Measurements from ENCODE around the gene ASTL.

Gene ASTL

GRCh38 chr2:96124406-96125265 lies 13.7 kb downstream of the ASTL start:
- no peak for DNase-seq

- no peak for DNase-seq
Observed at GRCh38 chr2:96123936-96124335, 14.4 kb downstream of the ASTL start.

- no peak for DNase-seq
Observed at GRCh38 chr2:96123290-96123689, 15.0 kb downstream of the ASTL start.

GRCh38 chr2:96122391-96122790 lies 15.9 kb downstream of the ASTL start:
- DNase-seq = no peak

- no peak for DNase-seq
Observed at GRCh38 chr2:96121414-96121813, 16.9 kb downstream of the ASTL start.

- no peak for DNase-seq
Observed at GRCh38 chr2:96120991-96121390, 17.3 kb downstream of the ASTL start.

GRCh38 chr2:96120091-96120720 lies 18.1 kb downstream of the ASTL start:
- DNase-seq = no peak

- DNase-seq = no peak
Observed at GRCh38 chr2:96119389-96119751, 18.9 kb downstream of the ASTL start.

GRCh38 chr2:96118698-96119388 lies 19.5 kb downstream of the ASTL start:
- no peak for DNase-seq

- no peak for DNase-seq
Observed at GRCh38 chr2:96117701-96118588, 20.4 kb downstream of the ASTL start.

- no peak for DNase-seq
Observed at GRCh38 chr2:96116879-96117533, 21.3 kb downstream of the ASTL start.

- no peak for DNase-seq
Observed at GRCh38 chr2:96116424-96116878, 21.9 kb downstream of the ASTL start, which contains the start of gene ADRA2B. Gene ADRA2B (minus strand): TSS chr2:96116571. CDS start chr2:96116149, 422 bp downstream.

GRCh38 chr2:96115631-96116423 lies 22.5 kb downstream of the ASTL start:
- DNase-seq = no peak

GRCh38 chr2:96114903-96115581 lies 23.3 kb downstream of the ASTL start:
- DNase-seq = no peak

GRCh38 chr2:96114546-96114902 lies 23.8 kb downstream of the ASTL start:
- DNase-seq = no peak

GRCh38 chr2:96113951-96114350 lies 24.4 kb downstream of the ASTL start:
- DNase-seq = no peak

- no peak for DNase-seq
Observed at GRCh38 chr2:96113367-96113677, 25.0 kb downstream of the ASTL start.

GRCh38 chr2:96112501-96113366 lies 25.6 kb downstream of the ASTL start:
- DNase-seq = no peak

GRCh38 chr2:96111823-96112500 lies 26.3 kb downstream of the ASTL start:
- DNase-seq = no peak
